ENCODE measurements around the gene CBLN1.

CBLN1 gene

DNA sequence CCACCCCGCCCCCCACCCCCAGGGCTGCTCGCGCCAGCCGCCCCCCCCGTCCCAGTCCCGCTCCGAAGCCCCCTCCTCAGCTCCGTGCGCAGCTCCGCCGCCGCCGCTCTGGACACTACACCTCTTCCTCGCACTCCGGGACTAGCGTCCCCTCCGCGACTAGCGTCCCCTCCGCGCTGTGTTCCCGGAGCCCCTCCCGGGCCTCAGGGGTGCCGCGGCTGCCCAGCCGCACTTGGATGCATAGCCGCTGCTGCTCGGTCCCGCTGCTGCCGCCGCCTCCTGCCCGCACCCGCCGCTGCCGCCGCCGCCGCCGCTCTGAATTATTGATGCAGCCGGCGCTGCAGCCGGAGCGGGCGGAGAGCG is at the start of gene CBLN1:
TSS of gene CBLN1 (minus strand) at position 359 of the 363 bp plus-strand sequence. CDS start 373 bp downstream, outside the sequence.
- no peak for DNase-seq

GRCh38 chr16:49330562-49331201 is 49.0 kb upstream of the CBLN1 start:
- DNase-seq = no peak

DNA sequence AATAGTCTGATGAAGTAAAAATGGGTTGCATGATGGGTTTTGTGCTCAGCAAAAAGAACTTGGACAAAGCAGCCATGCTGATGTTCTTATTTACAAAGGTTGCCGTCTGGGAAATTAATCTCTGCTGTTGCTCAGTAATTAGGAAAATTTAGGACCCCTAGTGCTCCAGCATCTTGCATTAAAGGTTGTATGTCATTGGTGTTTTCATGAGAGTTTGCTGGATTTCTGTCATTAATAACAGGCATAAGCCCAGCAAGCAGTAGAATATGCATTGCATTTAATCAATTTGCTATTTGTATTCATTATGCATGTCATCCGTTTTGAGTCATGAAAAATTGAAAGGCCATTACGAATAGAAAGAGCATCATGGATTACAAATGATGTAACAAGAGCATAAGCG is 46.7 kb upstream of the CBLN1 start:
- no peak for DNase-seq

- DNase-seq = no peak
Measured at GRCh38 chr16:49327466-49327865, 45.8 kb upstream of the CBLN1 start.

- DNase-seq = no peak
Measured at GRCh38 chr16:49324703-49325102, 43.1 kb upstream of the CBLN1 start.

DNA sequence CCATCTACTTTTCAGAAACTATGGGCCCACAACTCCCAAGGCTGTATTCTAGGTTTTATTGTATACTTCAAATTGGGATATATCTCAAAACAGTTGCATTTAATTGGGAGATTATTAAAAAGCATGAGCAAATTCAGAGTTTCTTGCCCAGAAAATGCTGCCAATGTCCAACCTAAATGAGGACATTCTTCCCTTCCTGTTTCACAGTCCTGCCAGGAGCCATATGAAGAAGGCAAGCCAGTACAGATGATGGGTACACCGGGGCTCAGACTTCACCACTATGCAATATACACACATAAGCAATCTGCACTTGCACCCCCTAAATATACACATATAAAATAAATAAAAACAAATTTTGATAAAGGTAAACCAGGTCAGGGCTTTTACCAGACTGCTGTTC is 34.0 kb upstream of the CBLN1 start:
- DNase-seq = no peak

GRCh38 chr16:49312389-49312985 is 30.8 kb upstream of the CBLN1 start:
- DNase-seq = no peak

- DNase-seq = no peak
Measured at GRCh38 chr16:49311823-49312222, 30.2 kb upstream of the CBLN1 start.

- DNase-seq = no peak
Measured at GRCh38 chr16:49307176-49307575, 25.5 kb upstream of the CBLN1 start.

DNA sequence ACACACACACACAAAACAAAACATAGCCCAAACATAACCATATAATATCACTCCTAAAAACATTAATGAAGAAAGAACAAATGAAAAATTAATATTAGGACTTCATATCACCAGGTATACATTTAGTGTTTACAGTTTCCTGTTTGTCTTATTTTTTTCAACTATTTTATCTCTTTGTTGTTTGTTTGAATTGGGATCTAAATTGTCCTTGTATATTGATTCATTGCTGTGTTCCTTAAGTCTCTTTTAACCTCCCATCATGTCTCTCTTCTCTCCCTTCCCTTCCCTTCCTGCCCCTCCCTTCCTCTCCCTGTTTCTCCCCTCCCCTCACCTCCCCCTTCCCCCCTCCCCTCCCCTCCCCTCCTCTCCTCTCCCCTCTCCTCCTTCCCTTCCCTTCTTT is 23.8 kb upstream of the CBLN1 start:
- no peak for DNase-seq

DNA sequence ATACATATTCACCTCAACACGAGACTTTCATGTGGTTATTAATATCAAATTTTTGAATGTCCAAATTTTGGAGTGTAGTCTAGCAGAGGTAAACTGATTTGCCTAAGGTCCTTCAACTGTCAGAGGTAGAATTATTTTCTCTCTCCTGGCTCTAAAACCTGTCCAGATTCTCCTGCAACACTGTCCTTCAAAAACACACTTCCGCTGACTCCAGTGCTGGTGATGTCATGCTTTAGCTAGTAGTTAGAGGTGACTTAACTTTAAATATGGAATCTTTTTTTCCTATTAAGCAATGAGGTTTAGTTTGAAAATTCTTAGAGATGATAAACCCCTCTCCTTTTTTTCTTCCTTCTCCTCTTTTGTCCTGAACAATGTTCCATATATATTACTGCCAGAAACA is 10.8 kb upstream of the CBLN1 start:
- no peak for DNase-seq

GRCh38 chr16:49287572-49287971 is 5.9 kb upstream of the CBLN1 start:
- DNase-seq = no peak

GRCh38 chr16:49284962-49285361 is 3.3 kb upstream of the CBLN1 start:
- no peak for DNase-seq

DNA sequence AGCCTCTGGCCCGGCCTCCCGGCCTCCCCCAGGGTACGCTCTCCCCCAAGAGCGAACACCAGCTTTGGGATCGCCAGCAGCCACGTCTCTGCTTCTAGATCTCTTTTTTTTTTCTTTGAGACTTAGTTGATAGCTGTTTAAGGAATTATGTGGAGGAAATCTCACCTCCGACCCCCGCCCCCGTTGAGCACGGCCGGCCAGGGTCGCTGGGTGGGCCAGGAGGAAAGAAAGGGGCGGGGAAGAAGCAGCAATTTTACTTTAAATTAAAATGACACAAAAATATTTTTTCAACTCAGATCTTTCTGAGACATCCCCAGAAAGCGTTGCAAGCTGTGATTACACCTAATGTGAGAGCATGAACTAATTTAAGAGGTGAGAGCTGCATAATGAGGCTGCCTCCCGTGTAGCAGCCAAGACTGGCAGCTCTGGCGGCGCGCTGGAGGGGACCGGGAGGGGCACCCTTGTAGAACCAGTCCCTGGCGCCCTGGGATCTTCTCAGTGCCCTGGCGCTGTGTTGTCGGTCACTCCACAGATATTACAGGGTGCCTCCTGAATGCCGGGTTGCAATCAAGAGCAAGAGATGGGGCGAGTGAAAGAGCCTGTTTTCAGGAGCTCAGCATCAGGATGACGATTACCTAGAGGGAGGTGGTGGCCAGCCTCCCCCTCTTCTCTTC is 1.9 kb upstream of the CBLN1 start:
- no peak for DNase-seq

- DNase-seq = no peak
Measured at GRCh38 chr16:49282690-49283375, 1.2 kb upstream of the CBLN1 start.

GRCh38 chr16:49281843-49282642 is 405 bp upstream of the CBLN1 start:
- DNase-seq = no peak

GRCh38 chr16:49280841-49281371 is 732 bp downstream of the CBLN1 start:
- no peak for DNase-seq

DNA sequence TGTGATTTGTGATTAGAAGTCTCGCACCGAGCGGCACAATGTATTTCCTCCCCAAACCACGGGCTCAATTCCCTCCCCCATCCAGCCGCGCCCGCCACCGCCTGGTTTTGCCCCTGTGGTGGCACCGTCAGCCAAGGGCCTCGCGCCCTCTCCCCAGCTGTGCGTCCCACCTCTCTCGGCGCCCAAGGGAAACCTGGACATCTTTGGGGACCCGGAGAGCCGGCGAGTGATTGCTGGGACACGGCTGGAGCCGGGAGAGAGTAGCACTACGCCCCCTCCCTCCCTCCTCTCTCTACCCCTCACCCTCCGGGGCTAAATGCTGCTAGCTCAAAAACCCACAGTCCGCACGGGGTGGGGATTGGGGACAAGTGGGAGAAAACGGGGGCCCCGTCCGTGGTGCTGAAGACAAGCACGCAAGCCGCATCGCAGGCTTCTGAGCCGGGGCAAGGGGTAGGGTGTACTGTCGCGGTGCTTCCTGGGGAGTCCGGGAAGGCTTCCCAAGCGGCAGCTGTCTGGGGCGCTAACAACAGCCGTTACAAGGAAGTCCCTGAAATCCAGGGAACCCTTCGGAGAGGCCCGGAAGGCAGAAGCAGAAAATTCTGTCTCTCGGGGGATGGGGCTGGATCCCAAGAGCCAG is 1.4 kb downstream of the CBLN1 start:
- no peak for DNase-seq

DNA sequence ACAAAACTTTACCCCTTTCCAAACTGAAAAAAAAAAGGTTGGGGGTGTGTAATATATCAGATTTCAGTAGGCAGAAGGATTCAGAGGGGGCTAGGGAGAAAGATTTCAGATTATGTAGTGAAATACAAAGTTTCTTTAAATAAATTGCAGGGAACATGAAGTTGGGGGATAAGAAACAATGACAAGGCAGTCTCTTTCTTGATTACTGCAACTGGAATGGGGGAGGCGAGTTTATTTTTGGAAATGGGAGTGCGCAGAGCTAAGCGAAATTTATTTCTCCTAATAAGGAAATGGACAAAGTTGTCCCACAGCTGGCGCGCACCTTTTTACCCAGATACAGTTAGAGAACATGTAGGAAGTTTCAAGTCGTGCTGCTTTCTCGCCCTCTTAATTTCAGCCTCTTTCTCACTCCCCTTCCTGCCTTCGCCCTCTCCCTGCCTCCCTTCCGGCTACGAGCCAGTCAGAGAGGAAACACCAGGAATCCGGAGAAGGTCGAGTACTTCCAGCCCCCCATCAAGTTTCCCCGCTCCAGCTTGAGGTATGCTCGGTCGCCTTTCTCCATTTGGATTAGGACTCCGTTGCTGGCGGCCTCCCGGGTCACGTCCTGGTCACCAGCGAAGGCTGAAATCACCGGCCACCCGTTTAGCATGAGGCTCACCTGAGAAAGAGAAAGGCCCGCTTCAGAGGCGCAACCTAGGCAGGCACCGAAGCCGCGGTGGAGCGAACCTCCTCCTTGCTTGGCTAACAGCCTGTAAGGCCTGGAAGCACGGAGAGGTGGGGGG is 2.5 kb downstream of the CBLN1 start:
- DNase-seq = no peak

GRCh38 chr16:49278567-49278827 is 3.1 kb downstream of the CBLN1 start:
- DNase-seq = no peak

- DNase-seq = no peak
Measured at GRCh38 chr16:49277766-49278566, 3.7 kb downstream of the CBLN1 start.

Data from activated CD4-positive, alpha-beta T cell treated with anti-CD3 and anti-CD28 coated beads, Interleukin-2, amount 50 U/mL, for 4 hours (primary cell).